GM21737 (cell line): ENCODE results near the gene EFL1.
"Not testable (repeated sequence)": the region's sequence is repeated elsewhere in the genome, so short reads cannot be mapped to it uniquely, and the experiment has no call there.

ENCODE experiments used
- ATAC-seq: cut with Tn5 transposase; IDR thresholded peaks from one replicate; pipeline ENCODE4 v1.9.1; 2021; ENCODE audit warnings: mild to moderate bottlenecking, moderate library complexity; ENCODE audit not compliant: unreplicated experiment

The EFL1 gene

DNA sequence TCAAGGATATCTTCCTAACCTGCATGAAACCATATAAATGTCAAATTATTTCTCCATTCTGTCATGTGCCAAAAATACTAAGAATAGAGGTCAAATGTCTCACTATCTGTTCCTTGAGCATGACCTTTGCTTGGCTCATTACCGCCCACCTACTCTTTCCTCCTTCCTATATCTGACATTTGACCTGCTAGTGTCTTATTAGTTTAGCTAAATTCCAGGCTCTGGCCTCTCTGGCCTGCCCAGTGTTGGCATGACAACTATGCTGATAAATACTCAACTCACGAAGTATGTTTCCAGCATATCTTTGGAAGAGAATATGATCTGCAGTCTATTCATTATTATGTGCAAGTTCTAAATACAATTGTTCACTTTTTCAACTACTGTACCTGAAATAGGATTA is 58.0 kb downstream of the EFL1 start:
- not testable (repeated sequence) for ATAC-seq

- peak; percentile 88 for ATAC-seq
Observed at GRCh38 chr15:82197733-82198594, 64.6 kb downstream of the EFL1 start.

DNA sequence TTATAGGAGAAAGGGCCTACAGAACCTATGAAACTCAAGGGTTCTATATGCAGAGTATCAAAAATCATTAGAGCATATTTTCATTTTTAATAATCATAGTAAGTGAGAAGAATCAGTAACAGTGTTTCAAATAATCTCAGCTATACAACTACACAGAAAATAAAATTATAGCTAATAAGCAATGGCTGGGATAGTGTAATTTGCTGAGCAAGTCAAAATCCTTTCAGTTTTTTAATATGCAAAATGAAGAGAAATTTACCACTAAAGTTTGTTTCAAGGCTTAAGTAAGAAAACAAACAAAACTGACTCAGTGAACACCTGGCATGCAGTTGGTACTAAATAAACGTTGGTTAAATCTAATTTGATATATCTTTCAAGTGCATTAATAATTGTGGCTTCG is 66.2 kb downstream of the EFL1 start:
- ATAC-seq = no peak

DNA sequence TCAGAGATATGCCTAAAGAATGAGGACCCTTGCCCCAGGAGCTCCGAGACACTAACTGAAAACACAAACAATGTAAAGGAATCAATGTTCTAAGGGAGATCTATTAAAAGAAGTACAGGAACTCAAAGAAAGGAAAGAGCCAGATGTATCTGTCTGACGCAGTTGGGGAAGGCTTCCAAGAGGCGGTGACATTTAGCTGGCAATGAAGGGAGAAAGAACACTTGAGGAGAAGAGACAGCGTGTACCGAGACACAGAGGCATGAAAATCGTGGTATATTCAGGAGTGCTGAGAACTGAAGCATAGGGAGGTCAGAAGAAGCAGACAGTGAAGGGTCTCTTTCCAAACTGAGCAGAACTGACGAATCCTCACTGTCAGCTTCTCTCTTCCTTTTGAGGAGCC is 66.7 kb downstream of the EFL1 start:
- ATAC-seq = not testable (repeated sequence)

- not testable (repeated sequence) for ATAC-seq
Observed at GRCh38 chr15:82194488-82194887, 68.0 kb downstream of the EFL1 start.

DNA sequence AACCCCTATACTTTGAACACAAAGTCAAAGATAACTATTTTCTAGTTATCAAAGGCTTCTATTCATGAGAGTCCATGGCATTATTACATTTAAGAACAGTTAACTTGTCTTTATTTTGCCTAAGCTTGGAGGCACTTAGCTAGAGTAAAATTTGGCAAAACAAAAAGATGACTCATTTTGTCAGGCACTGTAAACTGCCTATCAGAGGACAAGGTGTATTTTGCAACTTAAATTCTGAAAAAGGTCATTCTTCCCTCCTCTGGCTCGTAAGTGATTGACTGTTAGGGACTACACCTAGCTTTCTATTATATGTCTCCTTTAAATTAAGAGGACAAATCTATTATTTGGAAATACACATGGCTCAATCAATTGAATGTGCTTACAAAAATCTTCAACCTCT is 69.1 kb downstream of the EFL1 start:
- not testable (repeated sequence) for ATAC-seq

- ATAC-seq = not testable (repeated sequence)
Observed at GRCh38 chr15:82192394-82192793, 70.1 kb downstream of the EFL1 start.

GRCh38 chr15:82186719-82187406 is 75.7 kb downstream of the EFL1 start:
- peak; percentile 80 for ATAC-seq

DNA sequence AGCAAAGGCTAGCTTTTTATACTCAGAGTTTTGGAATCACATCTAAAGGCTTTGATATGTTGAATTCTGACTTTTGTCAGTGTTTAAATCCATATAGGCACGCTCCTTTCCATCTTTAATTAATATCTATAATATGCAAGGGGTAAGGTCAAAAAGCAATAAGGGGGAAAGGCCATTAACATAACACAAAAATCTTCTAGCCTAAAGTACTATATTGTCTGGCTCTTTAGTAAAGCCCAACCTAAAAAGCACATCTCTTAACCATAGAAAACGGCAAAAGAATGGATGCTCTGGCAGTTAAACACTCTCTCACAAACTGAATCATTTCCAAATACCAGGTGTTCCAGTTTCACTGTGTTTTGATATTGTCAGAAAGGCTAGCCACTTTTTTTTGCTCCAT is 76.4 kb downstream of the EFL1 start:
- no peak for ATAC-seq

- no peak for ATAC-seq
Observed at GRCh38 chr15:82184776-82185175, 77.8 kb downstream of the EFL1 start.

GRCh38 chr15:82184355-82184754 is 78.2 kb downstream of the EFL1 start:
- ATAC-seq = no peak

DNA sequence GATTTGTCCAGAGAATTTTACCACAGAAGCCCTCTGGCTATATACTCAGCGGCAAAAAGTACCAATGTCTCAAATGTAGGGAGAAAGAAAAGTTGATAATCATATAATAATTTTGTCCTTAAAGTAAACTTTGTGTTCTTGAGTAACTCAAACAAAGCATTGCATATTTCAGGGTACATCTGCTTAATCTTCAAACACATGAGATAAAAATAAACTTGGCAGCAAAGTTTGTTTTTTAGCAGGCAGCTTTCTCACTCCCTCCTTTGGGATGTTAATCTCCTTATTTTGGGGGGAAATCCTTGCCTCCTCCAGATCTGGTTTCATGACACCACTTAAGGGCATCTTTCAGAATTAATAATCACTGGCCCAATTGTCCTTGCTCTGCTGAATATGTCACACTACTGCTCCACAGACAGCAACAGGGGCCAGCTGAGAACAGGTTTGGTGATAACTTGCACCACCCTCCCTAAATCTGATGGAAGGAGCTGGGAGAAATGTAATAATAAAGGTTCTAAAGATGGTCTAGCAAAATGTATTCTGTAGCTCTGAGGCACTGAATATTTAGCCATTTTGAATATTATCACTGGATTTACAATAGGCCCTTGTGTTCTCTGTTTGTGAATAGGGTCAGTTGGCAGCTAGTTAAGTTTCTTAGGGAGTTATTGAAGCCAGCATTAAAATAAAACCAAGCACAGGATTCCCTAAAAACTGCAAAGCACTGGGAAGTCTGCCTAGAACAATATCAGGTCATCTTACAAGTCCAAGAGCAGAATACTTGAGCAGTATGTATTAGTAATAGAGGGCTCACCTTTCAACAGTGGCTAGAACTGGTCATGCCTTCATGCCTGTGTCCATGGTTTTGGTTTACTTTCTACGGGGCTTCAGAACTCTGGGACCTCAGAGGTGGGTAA is 79.2 kb downstream of the EFL1 start:
- no peak for ATAC-seq

DNA sequence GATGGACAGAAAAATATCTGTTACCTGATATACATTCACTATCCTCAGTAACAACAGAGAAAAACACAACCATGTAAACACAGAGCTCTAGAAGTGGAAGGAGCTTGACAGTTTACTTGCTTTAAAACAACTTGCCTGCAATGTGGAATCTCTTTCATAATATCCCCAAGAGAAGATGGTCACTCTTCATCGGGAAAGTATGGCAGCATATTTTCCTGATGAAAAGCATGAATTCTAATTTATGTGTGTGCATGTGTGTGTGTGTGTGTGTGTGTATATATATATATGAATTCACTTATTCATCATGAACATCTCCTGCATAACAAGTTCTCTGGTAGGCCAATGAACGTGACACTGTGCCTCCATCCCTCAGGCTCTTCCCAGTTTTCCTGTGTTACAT is 81.2 kb downstream of the EFL1 start:
- ATAC-seq = no peak

- ATAC-seq = no peak
Observed at GRCh38 chr15:82178061-82178460, 84.5 kb downstream of the EFL1 start.

DNA sequence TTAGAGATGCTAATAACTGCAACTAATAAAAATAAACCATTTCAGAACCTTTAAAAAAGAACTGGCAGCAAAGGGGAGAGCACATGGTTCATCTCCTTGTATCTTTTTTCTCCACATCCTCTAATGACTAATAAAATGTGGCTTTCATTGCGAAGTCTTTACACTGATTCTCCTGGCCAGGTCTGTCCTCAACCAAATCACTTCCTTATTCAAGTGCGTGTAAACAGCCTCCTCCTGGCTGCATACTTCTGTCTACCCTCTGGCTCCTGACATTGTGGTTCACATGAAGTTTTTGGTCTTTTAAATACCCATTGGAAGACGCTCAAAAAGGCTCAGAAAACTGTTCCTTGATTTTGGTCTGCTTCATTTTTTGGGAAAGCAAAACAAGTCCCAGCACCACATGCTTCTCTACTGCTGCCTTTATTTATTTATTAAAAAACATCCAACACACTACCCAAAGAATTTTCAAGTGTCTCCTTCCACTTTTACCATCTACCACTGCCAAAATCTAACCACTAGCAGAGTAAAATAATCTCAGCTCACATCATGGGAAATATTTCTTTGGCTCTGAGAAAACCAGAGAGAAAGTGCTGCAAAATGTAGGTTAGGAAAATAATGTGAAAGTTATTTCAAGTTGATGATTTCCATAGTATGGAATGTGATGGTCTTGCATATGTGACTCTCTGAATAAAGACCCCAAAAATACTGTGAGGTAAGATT is 85.1 kb downstream of the EFL1 start:
- no peak for ATAC-seq

- no peak for ATAC-seq
Observed at GRCh38 chr15:82176542-82176941, 86.0 kb downstream of the EFL1 start.

- no peak for ATAC-seq
Observed at GRCh38 chr15:82174471-82175235, 87.9 kb downstream of the EFL1 start.

- no peak for ATAC-seq
Observed at GRCh38 chr15:82173108-82173507, 89.4 kb downstream of the EFL1 start.

DNA sequence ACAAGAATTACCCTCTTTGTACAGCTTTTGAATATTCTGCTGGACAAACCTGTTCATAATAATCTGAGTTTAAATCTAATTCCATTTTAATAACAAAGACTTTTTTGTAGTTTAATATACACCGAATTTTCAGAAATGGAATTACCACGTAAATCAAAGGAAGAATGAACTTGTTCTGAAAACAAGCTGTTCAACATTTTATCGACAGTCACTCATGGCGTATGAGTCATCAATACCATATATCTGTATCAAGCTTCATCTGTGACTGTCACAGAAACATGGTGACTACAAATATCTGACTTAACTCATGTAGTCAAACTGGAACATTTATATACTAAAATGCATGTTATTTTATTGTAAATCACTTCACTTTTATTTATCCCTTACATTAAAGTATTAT is 90.0 kb downstream of the EFL1 start:
- no peak for ATAC-seq

DNA sequence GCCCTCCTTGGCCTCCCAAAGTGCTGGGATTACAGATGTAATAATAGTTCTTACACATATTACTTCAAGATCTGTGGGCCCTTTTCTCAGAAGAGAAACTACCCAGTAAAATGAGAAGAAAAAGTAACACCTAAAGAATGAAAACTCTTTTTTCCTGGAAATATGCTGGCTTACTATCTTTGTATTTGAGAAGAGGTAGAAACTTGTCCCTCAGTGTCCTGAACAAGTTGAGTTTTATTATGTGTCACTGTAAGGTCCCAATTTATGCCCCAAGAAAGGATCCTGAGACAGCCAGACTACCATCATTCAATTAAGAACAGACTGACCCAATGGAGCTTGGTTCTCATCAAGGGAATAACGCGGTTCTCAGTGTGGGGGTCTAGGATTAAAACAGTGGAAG is 93.8 kb downstream of the EFL1 start:
- no peak for ATAC-seq
